GM21576 (cell line): ENCODE results near the gene ASAP2.
A peak's percentile ranks its signal among the peaks of the same experiment; 100 is the strongest.

Experiments
- ATAC-seq: cut with Tn5 transposase; IDR thresholded peaks from one replicate; pipeline ENCODE4 v1.9.1; 2021; ENCODE audit warnings: mild to moderate bottlenecking, moderate library complexity; ENCODE audit not compliant: unreplicated experiment

Gene ASAP2

DNA sequence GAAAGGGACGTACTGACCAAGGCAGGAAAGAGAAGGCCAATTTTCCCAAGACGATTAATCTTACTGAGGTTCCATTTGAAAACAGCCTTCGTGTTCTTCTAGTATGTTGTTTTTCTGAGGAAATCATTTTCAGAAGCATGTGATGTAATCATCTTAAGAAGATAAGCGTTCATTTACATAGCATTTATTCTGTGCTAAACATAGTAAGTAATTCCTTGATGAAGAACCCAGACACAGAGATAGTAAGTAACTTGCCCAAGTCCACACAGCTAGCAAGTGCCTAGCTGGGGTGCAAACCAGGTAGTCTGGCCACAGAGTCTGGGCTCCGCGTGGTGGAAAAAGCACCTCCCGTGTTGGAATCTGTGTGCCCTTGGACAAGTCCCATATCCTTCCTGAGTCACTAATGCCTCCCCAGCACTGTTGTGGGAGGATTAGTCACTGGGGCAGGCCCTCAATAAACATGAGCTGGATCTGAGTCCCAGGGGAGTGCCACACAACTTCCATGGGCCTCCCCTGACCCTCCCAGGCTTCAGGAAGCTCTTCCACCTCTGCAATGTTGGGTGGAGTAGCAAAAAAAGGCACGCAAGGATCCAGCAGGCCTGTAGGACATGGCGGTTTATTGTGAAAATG, 26.9 kb upstream of the ASAP2 start:
- ATAC-seq, result no peak

DNA sequence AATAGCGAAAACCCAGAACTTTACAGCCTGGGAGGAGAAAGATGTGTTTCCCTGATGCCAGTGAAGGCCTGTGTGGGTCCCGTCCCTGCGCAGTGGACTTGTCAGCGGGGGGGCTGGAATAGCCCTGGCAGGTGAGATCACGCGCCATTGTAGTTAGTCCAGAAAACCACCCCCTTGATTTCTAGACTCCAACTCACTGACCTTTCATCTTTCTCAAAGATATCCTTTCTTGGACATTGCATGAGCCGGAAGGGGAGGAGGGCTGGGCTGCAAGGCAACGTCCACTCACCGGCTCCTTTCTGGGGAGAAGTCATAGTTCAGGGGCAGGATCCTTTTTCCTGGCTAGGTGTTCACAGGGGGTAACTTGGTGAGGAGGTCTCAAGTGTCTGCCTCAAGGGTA, 22.3 kb upstream of the ASAP2 start:
- no peak for ATAC-seq

GRCh38 chr2:9187620-9188214, 18.9 kb upstream of the ASAP2 start:
- no peak for ATAC-seq

DNA sequence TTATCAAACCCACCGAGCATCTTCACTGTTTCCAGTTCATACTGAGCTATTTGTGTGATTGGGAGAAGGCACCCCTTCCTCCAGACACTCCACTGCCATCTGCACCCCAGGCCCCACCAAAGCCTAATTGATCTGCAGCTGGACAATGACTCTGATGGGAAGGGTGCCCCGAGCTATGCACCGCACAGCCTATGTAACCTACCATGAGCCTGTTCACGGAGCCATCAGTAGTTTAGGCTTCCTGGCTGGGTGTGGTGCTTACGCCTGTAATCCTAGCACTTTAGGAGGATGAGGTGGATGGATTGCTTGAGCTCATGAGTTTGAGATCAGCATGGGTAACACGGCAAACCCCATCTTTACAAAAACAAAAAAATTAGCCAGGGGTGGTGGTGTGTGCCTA, 17.8 kb upstream of the ASAP2 start:
- ATAC-seq, result no peak

DNA sequence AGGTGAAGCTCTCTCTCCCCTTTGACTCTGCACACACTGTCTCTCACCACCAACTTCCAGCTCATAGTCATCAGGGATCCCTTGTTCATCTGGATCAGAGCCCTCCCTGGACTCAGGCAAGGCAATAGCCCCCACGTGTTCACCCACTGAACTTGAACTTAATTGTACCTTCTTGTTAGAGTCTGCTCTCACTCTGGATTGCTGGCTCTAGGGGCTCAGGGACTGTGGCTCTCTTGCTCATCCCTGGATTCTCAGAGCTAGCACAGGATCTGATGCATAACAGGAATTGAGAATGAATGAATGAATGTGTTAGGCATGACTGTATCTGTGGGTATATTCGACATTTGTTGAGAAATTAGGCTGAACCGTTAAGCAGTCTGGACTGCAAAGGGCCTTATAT, 16.7 kb upstream of the ASAP2 start:
- no peak for ATAC-seq

DNA sequence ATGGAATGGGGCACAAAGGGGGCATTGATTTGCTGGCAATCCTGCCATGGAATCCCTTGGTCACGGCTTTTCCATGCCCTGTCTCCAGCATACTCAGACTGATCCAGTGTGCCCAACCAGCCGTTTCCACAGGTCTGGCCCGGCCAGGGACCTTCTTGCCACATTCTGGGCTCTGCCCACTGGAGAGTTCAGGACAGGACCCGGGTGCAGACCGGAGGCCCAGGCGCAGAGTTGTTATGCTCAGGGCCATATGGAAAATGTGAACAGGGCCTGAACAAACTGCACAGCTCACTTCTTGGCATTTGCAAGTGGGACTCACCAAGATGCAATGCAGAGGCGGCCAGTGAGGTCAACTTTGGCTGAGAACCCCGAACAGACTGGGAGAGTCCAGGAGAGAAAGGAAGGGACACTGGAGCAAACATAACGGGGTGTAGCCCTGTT, 15.6 kb upstream of the ASAP2 start:
- no peak for ATAC-seq

GRCh38 chr2:9192712-9193111, 13.9 kb upstream of the ASAP2 start:
- no peak for ATAC-seq

DNA sequence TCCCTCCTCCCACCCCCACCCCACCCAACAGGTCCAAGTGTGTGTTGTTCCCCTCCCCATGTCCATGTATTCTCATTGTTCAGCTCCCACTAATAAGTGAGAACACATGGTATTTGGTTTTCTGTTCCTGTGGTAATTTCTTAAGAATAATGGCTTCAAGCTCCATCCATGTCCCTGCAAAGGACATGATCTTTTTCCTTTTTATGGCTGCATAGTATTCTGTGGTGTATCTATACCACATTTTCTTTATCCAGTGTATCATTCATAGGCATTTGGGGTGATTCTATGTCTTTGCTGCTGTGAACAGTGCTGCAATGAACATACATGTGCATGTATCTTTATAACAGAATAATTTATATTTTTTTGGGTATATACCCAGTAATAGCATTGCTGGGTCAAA, 12.3 kb upstream of the ASAP2 start:
- no peak for ATAC-seq

- no peak for ATAC-seq
Measured at GRCh38 chr2:9196637-9197036, 10.0 kb upstream of the ASAP2 start.

GRCh38 chr2:9197916-9198315, 8.7 kb upstream of the ASAP2 start:
- no peak for ATAC-seq

DNA sequence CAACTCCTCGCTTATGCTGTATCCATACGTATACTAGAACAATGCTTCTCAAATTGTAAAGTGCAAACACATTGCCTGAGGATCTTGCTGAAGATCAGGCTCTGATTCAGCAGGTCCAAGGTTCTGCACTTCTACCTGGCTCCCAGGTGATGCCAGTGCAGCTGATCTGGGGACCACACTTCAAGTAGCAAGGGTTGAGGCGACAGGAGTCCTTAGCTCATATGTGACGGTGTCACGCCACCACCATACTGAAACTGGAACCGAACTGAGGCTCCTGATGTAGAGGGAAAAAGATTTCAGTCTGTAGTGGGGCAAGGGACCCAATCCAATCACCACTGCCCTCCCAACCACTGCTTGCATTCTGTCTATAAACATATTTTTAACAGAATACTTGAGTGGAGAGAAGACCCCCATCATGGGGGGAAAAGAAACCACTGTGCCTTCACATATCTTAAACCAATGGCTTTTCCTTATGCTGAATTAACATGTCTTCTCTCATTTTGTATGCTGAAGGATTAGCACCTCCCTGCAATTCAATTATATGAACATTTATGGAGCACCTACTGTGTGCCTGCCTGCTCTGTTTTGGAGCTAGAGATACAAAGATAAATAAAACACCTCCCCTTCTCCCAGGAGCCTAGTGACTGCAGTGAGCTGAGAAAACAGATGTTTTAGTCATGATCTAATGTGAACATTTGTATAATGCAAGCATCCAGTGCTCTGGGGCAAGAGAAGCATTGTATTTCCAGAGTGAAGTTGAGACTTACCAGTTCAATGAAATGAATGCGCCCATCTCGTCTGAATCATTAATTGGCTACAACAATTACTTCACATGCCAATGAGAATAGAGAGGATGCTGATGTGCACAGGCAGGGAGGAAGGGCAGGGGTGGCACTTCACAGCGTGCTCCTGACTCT, 6.6 kb upstream of the ASAP2 start:
- no peak for ATAC-seq

GRCh38 chr2:9200633-9201015, 6.0 kb upstream of the ASAP2 start:
- no peak for ATAC-seq

DNA sequence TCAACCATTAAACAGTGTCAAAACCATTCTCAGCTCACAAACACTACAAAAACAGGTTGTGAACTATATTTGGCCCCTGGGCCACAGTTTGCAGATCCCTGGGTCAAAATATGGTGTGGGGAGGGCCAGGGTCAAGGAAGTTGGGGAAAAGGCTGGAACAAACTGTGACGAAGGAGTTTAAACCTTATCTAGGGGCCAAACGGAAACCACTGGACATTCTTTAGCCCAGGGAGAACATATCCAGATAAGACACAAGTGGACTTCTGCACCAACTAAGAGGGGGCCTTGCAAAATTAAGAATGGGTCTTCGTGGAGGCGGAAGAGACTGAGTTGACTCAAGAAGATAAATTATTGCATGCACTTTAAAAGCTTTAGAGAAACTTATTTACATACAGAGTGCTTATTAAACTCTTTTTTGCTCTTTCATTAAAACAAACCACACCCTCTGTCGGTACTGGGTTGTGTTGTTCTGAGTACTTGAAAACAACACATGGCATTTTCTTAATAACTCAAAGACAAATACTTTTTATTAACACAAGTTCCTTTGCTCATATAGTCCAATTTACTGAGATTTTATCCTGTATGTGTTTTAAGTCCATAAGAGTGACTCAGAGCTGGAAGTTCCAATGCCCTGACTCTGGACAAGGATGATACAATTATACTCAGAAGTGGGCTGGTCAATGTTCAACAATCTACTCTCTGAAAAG, 5.3 kb upstream of the ASAP2 start:
- ATAC-seq, result no peak

DNA sequence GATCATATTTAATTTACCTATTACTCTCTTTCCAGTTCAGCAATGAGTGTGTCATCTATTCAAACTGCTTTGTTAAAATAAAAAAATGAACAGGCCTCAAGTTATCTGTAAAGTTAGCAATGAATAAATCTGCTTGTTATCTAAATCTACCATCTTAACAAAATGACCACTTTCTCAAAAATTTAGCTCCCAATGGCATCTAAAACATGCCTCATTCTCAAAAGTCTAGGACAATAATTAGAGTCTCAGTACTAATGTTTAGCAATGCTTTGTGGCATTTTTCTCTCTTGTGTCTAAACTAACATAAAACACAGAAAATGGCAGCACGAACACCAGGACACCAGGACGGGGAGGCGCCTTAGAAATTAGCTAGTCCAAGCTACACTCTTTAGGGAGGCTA, 3.6 kb upstream of the ASAP2 start:
- no peak for ATAC-seq

- ATAC-seq, result no peak
Measured at GRCh38 chr2:9203876-9204275, 2.7 kb upstream of the ASAP2 start.

DNA sequence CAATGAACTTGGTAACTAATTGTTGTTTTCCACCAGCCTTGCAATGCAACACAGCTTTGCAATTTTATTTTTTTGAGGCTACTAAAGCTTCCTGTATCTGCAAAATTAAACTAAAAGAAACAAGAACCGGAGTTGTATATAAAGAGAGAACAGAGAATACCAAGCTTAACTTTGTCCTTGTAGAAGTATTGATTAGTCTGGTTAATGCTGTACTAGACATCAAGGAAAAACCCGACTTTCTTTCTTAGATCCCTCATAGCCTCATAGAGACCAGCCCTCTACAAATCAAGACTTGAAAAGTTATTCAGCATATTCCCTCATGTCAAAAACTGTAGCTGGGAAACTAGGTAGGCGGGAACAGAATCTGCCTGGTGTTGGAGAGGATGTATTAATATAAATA, 1.7 kb upstream of the ASAP2 start:
- ATAC-seq, result no peak

DNA sequence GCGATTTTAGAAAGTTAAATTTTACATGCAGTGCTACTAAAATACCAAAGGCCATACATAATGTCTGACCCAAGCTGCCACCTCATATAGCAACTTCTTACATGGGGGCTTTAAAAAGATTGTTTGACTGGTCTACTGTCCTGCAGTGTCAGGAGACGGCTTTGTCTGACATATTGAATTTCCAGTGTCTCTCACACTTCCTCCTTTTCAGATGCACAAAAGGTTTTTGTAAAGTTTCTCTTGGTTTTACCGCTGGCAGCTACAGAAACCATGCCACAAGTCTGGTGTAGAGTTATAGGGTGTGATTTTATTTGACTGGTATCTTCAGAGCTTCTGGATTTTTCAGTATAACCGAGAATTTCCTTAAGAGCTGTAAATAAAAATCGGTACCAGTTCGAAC, 1.1 kb upstream of the ASAP2 start:
- ATAC-seq, result no peak

DNA sequence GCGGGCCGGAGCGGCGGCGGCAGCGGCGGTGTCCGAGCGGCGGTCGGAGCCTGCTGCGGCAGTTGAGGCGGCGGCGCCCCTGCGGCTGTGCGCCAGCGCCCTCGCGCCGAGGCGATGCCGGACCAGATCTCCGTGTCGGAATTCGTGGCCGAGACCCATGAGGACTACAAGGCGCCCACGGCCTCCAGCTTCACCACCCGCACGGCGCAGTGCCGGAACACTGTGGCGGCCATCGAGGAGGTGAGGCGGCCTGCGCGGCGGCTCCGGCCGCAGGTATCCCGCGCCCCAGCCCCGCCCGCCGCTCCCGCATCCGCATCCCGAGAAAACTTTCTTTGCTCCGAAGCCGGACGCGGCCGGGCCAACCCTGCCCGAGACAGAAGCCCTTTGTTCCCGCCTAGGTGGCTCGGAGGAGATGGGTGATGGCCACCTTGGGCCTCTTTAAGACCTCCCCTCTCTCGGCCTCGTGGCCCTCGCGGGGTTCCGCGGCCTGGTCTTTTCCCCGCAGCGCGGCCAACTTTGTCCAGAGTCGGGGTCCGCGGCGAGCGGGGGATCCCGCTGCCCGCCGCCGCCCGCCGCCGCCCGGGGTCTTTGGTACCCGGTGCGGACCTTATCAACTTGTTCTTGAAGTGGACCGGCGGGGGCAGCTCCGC, 504 bp downstream of the ASAP2 start:
- ATAC-seq, result peak; percentile 5

- ATAC-seq, result no peak
Measured at GRCh38 chr2:9207641-9208311, 1.2 kb downstream of the ASAP2 start.

DNA sequence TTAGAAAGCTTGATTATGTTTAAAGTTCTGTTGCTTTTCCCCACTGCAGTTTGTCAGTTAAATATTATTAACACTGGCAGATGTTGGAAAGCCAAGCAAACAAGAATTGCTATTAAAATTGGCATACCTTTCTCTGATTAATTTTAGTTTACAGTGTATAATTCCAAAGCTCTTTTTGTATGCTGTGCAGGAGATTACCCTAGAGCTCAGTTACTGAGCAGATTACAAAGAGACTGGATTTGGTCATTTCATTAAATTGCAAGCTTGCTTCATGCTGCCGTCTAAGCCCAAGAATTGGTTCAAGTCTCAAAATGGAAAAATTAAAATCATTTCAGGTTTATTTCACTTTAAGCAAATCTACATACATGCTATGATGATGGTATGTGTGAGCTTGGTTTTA, 2.3 kb downstream of the ASAP2 start:
- no peak for ATAC-seq
